GM19328 (cell line): ENCODE measurements around the gene ATP6AP1.

Experiments used
- ATAC-seq: cut with Tn5 transposase; IDR thresholded peaks from one replicate; pipeline ENCODE4 v1.9.1; 2021; ENCODE audit warnings: mild to moderate bottlenecking, moderate library complexity; ENCODE audit not compliant: unreplicated experiment

Gene ATP6AP1

GRCh38 chrX:154429711-154430110, 1.2 kb downstream of the ATP6AP1 start:
- no peak for ATAC-seq

- ATAC-seq, result no peak
These were observed 2.0 kb downstream of the ATP6AP1 start for GRCh38 chrX:154430479-154430878.

GRCh38 chrX:154430916-154431315, 2.4 kb downstream of the ATP6AP1 start:
- ATAC-seq, result no peak

GRCh38 chrX:154431341-154431740, 2.9 kb downstream of the ATP6AP1 start:
- no peak for ATAC-seq

GRCh38 chrX:154432210-154432609, 3.7 kb downstream of the ATP6AP1 start:
- no peak for ATAC-seq

DNA sequence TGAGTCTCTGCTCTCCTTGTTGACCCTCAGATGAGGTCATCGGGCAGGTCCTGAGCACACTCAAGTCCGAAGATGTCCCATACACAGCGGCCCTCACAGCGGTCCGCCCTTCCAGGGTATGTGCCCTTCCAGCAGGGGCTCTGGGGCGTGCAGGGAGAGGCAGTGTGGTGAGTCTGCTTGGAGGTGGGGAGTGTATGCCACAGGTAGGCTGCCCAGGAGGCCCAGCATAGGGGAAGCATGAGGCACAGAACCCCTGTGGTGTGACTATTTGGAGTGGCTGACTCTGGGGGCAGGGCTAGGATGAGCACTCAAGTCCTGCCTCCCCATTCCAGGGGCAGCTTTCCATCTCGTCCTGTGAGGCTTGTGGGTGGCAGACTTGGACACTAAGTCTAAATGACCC, 5.1 kb downstream of the ATP6AP1 start:
- ATAC-seq, result no peak

DNA sequence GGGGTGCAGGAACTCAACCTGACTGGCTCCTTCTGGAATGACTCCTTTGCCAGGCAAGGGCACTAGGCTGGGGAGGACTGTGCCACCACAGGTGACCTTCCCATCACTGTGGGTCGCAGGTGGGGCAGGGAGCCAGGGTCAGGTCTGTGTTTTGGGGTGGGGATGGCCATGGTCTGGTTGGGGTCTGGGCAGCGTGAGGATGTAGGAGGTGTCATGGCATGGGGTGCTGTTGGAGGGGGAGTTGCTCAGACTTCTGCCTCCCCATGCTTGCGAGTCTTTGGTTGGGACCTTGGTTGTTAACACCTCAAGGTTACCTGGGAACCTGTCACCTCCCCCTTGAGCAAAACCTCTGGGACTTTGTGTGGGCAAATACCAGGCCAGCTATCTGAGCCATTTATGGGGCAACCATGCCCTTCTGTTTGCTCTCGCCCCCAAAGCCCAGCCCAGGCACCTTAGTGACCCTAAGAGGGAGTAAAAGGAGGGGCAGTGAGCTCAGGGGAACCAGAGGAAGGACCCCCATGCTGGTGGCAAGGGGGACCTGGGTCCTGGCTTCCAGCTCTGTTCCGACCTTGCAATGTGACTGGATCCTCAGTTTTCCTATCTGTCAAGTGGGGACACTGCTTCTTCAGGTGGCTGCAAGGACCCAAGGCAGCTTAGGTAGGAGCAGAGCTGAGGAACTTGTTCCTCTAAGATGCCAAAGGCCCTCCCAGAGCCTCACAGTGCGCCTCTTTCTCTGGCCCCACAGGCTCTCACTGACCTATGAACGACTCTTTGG, 6.1 kb downstream of the ATP6AP1 start:
- ATAC-seq, result no peak

- no peak for ATAC-seq
These were observed 6.8 kb downstream of the ATP6AP1 start for GRCh38 chrX:154435171-154435733.

GRCh38 chrX:154436374-154436982, 8.0 kb downstream of the ATP6AP1 start:
- no peak for ATAC-seq

DNA sequence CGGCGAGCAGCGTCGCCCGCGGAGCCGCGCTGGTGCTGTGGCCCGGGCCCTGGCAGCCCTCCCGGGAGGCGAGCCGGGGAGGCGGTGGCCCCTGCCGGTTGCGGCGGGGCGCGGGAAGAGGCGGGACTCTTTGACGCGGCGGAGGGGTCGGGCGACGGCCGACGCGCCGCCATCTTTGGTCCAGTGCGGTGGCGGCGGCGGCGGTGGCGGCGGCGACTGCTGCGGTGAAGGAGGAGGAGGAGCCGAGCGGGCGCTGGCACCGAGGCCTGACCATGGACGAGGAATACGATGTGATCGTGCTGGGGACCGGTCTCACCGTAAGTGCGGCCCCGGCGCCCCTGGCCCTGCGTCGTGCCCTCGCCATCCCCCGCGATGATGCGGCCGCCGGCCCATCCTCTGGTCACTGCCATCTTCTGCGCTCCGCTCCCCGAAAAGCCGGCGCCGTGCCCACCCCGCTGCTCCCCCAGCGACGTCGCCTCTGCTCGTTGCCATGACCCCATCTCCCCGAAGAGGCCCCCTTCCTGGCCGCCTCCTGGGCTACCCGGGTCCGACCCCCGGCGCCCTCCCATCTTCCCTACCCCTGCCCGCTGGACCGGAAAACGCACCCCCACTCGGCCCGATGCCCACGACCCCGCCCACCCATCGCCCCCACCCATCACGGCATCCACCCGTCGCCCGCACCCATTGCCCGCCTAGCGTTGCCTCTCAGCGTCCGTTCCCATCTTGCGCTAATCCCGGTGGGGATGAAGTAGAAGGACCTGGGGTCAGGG, 8.7 kb downstream of the ATP6AP1 start, which contains the start of gene GDI1:
Gene GDI1, plus strand, starts transcription at position 172 of the 770 bp plus-strand sequence. Its CDS starts 101 bp downstream, at position 273.
- no peak for ATAC-seq

DNA sequence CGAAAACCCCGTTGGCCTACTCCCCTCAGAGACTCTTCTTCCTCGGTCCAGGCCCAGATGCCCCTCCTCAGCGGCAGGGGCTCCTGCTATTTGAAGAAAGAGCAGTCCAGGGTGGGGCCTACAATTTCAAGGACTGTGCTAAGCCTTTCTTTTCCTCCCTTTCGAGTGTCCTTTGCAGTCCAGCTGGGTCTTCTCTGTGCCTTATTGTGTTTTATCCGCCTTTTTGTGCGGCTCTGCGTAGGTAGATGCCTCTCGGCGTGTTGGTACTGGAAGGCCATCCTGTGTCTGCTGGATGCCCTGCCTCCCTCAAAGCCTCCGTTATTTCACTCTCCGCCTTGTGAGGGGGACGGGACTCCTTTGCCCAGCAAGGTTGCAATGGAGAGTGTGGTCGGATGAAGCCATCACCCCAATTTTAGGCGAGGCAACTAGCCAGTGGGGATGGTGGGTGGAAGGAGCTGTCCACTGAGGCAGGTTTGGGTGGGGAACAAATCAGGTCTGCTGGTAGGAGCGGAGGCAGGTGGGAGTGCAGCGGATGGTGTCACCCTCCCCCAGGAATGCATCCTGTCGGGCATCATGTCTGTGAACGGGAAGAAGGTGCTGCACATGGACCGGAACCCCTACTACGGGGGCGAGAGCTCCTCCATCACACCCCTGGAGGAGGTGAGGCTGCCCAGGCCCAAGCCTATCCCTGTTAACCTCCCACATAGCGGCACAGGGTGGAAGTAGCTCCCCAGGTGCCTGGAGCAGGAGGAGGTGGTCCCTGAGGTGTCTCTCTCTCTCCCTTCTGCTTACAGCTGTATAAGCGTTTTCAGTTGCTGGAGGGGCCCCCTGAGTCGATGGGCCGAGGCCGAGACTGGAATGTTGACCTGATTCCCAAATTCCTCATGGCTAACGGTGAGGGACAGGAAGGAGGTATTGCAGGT, 9.8 kb downstream of the ATP6AP1 start:
- no peak for ATAC-seq

- no peak for ATAC-seq
These were observed 11.4 kb downstream of the ATP6AP1 start for GRCh38 chrX:154439841-154440240.

DNA sequence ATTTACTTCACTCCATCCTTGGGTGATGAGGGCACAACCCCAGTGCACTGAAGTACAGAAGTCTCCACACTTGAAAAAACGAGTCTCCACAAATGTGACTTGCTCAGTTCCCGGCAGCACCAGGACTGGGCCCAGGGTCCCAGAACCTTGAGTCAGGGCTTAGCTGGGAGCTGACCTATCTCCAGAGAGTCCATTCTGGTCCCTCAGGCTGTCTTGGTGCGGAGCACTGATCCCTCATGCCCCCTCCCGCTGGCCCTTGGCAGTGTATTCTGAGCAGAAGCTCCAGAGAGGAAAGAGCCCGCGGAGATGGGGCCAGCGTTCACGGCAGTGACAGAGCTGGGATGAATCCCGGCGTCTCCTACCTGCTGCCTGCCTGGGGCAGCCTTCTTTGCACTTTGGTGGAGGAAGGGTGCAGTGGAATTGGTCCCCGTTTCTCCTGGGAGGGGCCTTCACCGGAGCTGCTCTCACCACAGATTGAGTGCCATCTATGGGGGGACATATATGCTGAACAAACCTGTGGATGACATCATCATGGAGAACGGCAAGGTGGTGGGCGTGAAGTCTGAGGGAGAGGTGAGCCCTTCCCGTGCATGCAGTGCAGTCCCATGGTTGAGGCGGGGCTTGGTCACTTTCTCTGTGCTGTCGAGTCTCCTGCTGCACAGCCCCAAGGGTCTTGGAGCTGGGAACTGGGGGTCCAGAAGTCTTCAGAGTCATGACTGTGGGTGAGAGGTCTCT, 12.3 kb downstream of the ATP6AP1 start:
- no peak for ATAC-seq

GRCh38 chrX:154441564-154441963, 13.1 kb downstream of the ATP6AP1 start:
- ATAC-seq, result no peak

DNA sequence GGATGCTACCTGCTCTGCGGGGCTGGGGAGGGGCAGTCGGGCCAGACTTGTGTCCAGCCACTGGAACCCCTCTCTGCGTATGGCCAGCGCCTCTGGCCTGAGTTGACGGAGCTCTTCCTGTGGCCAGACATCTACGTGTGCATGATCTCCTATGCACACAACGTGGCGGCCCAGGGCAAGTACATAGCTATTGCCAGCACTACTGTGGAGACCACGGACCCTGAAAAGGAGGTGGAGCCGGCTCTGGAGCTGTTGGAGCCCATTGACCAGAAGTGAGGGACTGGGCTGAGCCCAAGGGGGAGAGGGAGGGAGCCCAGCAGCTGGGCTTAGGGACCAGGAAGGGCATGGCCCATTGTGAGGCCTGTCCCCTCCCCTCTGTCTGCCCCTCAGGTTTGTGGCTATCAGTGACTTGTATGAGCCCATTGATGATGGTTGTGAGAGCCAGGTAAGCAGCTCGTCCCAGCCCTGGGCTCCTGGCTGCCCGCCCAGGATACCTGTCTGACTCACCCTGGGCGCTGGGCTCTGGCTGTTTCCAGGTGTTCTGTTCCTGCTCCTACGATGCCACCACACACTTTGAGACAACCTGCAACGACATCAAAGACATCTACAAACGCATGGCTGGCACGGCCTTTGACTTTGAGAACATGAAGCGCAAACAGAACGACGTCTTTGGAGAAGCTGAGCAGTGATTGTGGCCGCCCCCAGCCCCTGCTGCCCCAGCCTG, 13.7 kb downstream of the ATP6AP1 start:
- no peak for ATAC-seq

DNA sequence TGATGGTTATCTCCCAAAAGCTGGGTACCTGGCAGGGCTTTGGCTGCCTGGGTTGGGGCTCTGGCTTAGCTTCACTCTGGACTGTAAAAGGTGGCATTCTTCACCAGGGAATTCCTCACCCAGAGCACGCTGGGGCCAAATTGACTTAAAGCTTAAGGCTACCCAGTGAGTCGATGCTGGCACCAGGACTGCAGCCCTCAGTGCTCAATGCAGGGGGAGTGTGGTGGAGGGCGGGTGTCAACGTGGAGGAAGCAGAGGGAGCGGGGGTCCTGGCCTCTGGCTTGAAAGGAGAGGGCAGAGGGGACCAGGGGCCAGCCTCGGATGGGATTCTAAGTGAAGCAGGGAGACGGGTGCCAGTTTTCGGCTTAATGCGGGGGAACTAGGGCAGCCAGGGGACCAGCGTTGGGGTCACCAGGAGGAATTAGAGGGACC, 15.0 kb downstream of the ATP6AP1 start:
- ATAC-seq, result no peak

GRCh38 chrX:154443992-154444754, 15.7 kb downstream of the ATP6AP1 start, which contains the start of gene FAM50A:
TSS of gene FAM50A (plus strand) at chrX:154444141. CDS start at chrX:154444236, 95 bp downstream.
- ATAC-seq, result peak; percentile 73

DNA sequence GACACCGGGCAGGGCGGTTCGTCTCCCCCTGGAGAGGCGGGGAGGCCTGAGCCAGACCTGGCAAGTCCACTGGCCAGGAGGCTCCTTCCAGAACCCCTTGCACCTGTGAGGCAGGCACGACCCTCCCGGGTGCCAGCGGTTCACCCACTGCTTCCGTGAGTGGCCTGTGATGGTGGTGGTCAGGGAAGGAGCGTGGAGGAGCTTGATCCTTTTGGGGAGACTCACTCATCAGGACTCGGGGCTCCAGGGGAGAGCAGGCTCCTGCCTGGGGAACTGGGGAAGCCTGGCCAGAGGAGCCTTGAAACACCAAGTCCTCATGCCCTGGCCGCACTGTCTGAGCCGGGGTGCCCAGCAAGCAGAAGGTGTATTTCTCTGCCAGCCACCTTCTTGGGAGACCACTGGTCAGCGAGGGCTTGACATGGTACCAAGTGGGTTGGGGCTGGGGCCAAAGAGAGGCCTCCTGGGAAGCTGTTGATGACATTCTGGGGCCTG, 16.3 kb downstream of the ATP6AP1 start:
- no peak for ATAC-seq
